HFFc6 (cell line): ENCODE data around the gene SSU72. TPM values are rescaled to one million over a fixed set of nuclear protein-coding genes. Genes with fewer than 3 reads are reported as not detected.

Experiments used
- DNase-seq: peaks from one replicate; pipeline ENCODE4 v3.0.0-alpha.2; 2018
- H3K27ac Mint-ChIP-seq: 2 replicates; pipeline ENCODE4 v1.8.0; 2020; ENCODE audit warnings: mild to moderate bottlenecking, mixed read lengths
- H3K27me3 Mint-ChIP-seq: 2 replicates; pipeline ENCODE4 v1.8.0; 2021; ENCODE audit warnings: mild to moderate bottlenecking, moderate library complexity, mixed read lengths; ENCODE audit not compliant: insufficient read depth
- H3K36me3 Mint-ChIP-seq: 2 replicates; pipeline ENCODE4 v1.8.0; 2021; ENCODE audit warnings: low read depth, mixed read lengths
- H3K4me1 Mint-ChIP-seq: 2 replicates; pipeline ENCODE4 v1.8.0; 2020; ENCODE audit warnings: low read depth, mixed read lengths
- H3K4me3 Mint-ChIP-seq: 2 replicates; pipeline ENCODE4 v1.8.0; 2020; ENCODE audit warnings: mild to moderate bottlenecking, moderate library complexity, mixed read lengths
- H3K9me3 Mint-ChIP-seq: 2 replicates; pipeline ENCODE4 v1.8.0; 2020; ENCODE audit warnings: mild to moderate bottlenecking, mixed read lengths
- total RNA-seq, 6 experiments: library from RNA; stranded (reverse); fragmentation: NEBNext Ultra II Directional; extraction: Animal tissue kit (Norgen Biotek cat#: 25700); gene quantifications; 2 replicates in 1 of 6; 3 replicates in 5 of 6; pipeline ENCODE4 v1.2.3, GENCODE V29; 2021
- TF ChIP-seq, protein P1 (sequence below): fragments of 200-600 bp; sonication (generic); IDR thresholded peaks from 2 replicates; pipeline ENCODE4 v1.5.0; 2021; ENCODE audit warnings: antibody characterized with exemption, mild to moderate bottlenecking

SSU72 gene
- total RNA-seq, 6 experiments from 2014 or later = 132 to 156 (median 137) TPM

DNA sequence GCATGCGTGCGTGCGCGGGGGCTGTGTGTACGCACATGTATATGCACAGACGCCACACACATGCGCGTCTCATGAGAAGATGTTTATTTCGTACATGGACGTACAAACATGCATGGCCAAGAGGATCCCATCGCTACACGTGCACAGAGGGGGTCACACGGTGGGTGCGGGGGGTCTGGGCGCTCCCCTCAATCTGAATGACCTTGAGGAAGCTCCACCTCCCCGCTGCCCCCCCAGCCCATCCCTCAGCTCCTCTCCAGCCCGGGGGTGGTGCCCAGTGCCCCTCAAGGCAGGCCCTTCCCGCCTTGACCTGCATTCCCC is 35.7 kb downstream of the SSU72 start:
- H3K4me3 Mint-ChIP-seq = peak overlapping the region; percentile 73
- peaks cover 13% of the 10 kb centered on the region; the same call in 1 of the 2 replicates for H3K27me3 Mint-ChIP-seq
- H3K4me1 Mint-ChIP-seq = no peaks in the 10 kb centered on the region
- H3K27ac Mint-ChIP-seq = no peak overlapping the region
- no peaks in the 10 kb centered on the region for H3K9me3 Mint-ChIP-seq
- TF ChIP-seq, protein P1, sequence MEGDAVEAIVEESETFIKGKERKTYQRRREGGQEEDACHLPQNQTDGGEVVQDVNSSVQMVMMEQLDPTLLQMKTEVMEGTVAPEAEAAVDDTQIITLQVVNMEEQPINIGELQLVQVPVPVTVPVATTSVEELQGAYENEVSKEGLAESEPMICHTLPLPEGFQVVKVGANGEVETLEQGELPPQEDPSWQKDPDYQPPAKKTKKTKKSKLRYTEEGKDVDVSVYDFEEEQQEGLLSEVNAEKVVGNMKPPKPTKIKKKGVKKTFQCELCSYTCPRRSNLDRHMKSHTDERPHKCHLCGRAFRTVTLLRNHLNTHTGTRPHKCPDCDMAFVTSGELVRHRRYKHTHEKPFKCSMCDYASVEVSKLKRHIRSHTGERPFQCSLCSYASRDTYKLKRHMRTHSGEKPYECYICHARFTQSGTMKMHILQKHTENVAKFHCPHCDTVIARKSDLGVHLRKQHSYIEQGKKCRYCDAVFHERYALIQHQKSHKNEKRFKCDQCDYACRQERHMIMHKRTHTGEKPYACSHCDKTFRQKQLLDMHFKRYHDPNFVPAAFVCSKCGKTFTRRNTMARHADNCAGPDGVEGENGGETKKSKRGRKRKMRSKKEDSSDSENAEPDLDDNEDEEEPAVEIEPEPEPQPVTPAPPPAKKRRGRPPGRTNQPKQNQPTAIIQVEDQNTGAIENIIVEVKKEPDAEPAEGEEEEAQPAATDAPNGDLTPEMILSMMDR = no peak
- H3K36me3 Mint-ChIP-seq = peaks cover 11% of the 10 kb centered on the region; the same call in 1 of the 2 replicates
- no peak for DNase-seq

DNA sequence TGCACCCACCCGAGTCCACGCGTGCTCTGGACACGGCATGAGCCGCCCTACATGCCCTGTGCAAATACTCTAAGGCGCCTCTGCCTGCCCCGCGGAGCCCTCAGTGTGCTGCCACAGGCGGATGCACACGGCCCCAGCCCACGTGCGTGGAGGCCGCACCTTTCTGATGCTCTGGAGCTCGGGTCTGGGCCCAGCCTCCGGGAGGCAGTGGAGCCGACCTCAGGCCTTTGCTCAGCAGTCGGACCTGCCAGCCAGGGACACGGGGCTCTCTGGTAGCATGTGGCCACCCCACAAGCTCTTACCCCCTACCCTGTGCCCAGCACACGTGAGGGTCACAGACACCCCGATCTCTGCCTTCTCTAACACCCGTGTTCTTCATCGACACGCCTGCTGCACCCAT is 36.3 kb downstream of the SSU72 start:
- Mint-ChIP-seq H3K27me3 (peaks cover 13% of the 10 kb centered on the region; the same call in 1 of the 2 replicates), H3K36me3 (peaks cover 11% of the 10 kb centered on the region; the same call in 1 of the 2 replicates), H3K27ac (no peak overlapping the region), H3K4me3 (peak overlapping the region; percentile 39), H3K9me3 (no peaks in the 10 kb centered on the region), H3K4me1 (no peaks in the 10 kb centered on the region)
- DNase-seq = no peak
- TF ChIP-seq, protein P1 = no peak

DNA sequence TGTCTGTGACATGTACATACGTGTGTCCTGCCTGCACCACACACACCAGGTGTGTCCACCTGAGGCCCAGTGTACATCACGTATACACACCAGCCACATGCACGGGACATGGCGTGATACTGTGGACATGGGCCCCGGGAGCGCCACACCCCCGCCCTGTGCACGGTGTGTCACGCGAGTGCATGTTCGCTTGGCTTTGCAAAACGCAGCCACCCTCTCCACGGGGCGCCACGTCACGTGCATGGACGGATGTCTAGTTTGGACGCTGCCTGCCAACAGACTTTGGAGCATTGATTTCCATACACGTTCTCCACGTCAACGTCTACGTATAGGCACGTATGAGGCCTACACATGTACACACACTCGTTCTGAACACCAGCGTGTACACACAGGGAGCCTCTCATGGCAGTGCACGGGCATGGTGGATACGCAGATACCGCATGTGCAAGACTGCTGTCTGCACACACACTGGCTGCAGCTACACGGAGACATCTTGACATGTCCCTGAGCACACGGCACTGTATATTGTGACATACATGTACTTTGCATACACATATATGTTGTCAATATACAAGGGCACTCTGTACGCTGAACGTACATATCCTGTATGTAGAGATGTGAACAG is 36.9 kb downstream of the SSU72 start:
- Mint-ChIP-seq H3K4me3 (no peak overlapping the region), H3K4me1 (no peaks in the 10 kb centered on the region), H3K9me3 (no peaks in the 10 kb centered on the region), H3K27me3 (peaks cover 10% of the 10 kb centered on the region; the same call in 1 of the 2 replicates), H3K36me3 (peaks cover 11% of the 10 kb centered on the region; the same call in 1 of the 2 replicates), H3K27ac (no peak overlapping the region)
- TF ChIP-seq, protein P1 = no peak
- DNase-seq = no peak

DNA sequence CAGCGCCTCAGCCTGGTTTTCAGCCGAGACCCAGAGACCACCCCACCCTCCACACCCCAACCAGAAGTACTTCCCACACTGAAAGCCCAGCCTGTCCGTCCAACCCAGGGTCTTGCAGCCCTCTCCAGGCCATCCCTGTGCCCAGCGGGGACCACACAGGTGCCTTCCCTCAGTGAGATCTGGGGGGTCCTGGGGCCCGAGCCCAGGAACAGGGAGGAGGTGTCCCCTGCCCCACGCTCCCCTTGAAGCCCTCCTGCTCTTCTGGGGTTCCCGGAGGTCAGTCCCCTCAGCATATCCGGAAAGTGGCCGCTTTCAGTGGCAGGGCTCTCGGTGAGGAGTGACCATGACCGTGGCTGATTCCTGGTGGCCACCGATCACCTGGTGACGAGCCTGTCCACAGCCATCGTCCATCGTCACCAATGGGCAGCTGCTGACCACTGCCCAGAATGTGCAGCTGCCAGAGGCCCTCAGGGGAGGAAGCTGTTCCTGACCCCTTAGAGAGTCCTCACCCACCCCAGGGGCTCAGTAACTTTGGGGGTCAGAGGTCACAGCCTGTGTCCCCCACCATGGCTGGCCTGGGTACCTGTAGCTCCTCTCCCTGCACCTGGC is 37.6 kb downstream of the SSU72 start:
- peaks cover 3% of the 10 kb centered on the region for H3K9me3 Mint-ChIP-seq
- H3K27me3 Mint-ChIP-seq = peaks cover 10% of the 10 kb centered on the region; the same call in 1 of the 2 replicates
- H3K4me3 Mint-ChIP-seq = no peak overlapping the region
- no peak for DNase-seq
- TF ChIP-seq, protein P1 = no peak
- no peak overlapping the region for H3K27ac Mint-ChIP-seq
- H3K4me1 Mint-ChIP-seq = no peaks in the 10 kb centered on the region
- peaks cover 14% of the 10 kb centered on the region for H3K36me3 Mint-ChIP-seq

DNA sequence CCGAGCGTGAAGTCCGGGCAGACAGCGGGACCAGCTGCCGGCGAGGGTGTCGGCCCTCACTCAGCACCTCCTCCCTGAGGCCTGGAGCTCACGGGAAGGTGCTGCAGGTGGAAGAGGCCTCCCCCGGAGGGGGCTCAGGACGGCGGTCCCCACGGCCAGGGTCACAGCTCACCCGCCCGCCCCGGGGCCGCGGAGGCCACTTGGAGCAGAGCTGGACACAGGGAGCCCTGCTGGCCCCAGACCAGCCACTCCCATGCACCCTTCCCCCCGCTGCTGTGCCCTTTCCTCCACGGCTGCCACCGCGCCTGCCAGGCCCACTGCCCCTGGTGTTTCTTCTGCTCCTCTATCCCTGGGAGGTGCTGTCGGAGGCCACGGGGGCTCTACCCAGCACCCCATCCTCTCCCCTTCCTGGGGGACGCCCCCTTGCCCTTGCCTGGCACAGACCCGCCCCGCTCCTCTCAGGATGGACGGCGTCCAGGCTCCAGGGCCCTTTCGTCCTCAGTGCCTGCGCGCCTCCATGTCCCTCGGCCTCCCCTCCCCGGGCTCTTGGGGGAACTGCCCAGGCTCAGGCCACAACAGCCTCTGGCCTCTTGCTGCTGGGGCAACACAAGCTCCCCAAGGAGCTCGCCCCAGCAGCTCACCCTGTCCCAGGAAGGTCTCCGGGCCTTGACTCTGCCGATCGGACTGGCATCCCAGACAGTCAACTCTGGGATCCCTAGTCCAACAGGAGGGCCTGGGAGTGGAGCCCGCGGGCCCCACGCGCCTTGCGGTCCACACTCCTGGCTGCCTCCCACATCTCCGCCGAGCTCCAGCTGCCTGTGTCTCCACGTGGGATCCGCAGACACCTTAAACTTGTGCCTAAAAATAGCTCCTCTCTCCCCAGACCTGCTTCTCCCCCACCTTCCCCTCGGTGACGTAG is 38.4 kb downstream of the SSU72 start:
- no peaks in the 10 kb centered on the region for H3K4me1 Mint-ChIP-seq
- no peak overlapping the region for H3K27ac Mint-ChIP-seq
- no peak overlapping the region for H3K4me3 Mint-ChIP-seq
- peaks cover 10% of the 10 kb centered on the region; the same call in 1 of the 2 replicates for H3K27me3 Mint-ChIP-seq
- peaks cover 7% of the 10 kb centered on the region for H3K9me3 Mint-ChIP-seq
- TF ChIP-seq, protein P1 = no peak
- H3K36me3 Mint-ChIP-seq = peaks cover 11% of the 10 kb centered on the region
- no peak for DNase-seq
